Activated naive CD4-positive, alpha-beta T cell treated with anti-CD3 and anti-CD28 coated beads, Interleukin-2, amount 10 ng/mL, durations not matched to agents 7 days and 5 days (primary cell): ENCODE results near the gene ERCC3.

ENCODE experiments used
- CTCF ChIA-PET: fragments of 350-600 bp; sonication (Branson Sonifier 250); formaldehyde crosslinking; loops from one replicate; lab custom pipeline; 2021; ENCODE audit warnings: antibody characterized with exemption; lab: Charles Lee
- DNase-seq: peaks from one replicate; pipeline ENCODE4 v3.0.0-alpha.2; 2020
- H3K27ac Mint-ChIP-seq: one replicate; pipeline ENCODE4 v1.8.0; 2021; ENCODE audit warnings: mild to moderate bottlenecking, moderate library complexity, mixed read lengths
- H3K27me3 Mint-ChIP-seq: one replicate; pipeline ENCODE4 v1.8.0; 2021; ENCODE audit warnings: mild to moderate bottlenecking, mixed read lengths
- H3K36me3 Mint-ChIP-seq: one replicate; pipeline ENCODE4 v1.8.0; 2021; ENCODE audit warnings: mixed read lengths
- H3K4me1 Mint-ChIP-seq: one replicate; pipeline ENCODE4 v1.8.0; 2021; ENCODE audit warnings: mixed read lengths
- H3K4me3 Mint-ChIP-seq: one replicate; pipeline ENCODE4 v1.8.0; 2021; ENCODE audit warnings: mild to moderate bottlenecking, moderate library complexity, mixed read lengths
- H3K9me3 Mint-ChIP-seq: one replicate; pipeline ENCODE4 v1.8.0; 2021; ENCODE audit warnings: mixed read lengths

The ERCC3 gene

GRCh38 chr2:127208313-127208712, 85.6 kb downstream of the ERCC3 start:
- CTCF ChIA-PET: interaction anchor here (1.2 kb wide), 1 partner anchor 11 kb away, joined by 3 read pairs; no protein-coding TSS in a partner anchor
- H3K4me1 Mint-ChIP-seq: no peaks in the 10 kb centered on the region
- H3K4me3 Mint-ChIP-seq: no peak overlapping the region
- no peaks in the 10 kb centered on the region for H3K9me3 Mint-ChIP-seq
- H3K36me3 Mint-ChIP-seq: no peaks in the 10 kb centered on the region
- peaks cover 46% of the 10 kb centered on the region for H3K27me3 Mint-ChIP-seq
- DNase-seq: no peak
- no peak overlapping the region for H3K27ac Mint-ChIP-seq
